T-helper 1 cell treated with Interleukin-12 subunit alpha and Interleukin-12 subunit beta and Interleukin-4 antibody, amounts not matched to agents 30 ng/mL and 1 ng/mL, for 36 hours (primary cell): ENCODE results near the gene SYT9. TPM values are rescaled to one million over a fixed set of nuclear protein-coding genes. Genes with fewer than 3 reads are reported as not detected.

Experiments
- intact Hi-C: fragments of 100-400 bp; cut with micrococcal nuclease; formaldehyde crosslinking; loops from one replicate; pipeline ENCODE4 v1.15.1; 2024
- total RNA-seq: library from RNA; stranded (reverse); gene quantifications from 2 replicates; pipeline ENCODE4 v1.2.3, GENCODE V29; 2022

Gene SYT9
- total RNA-seq, 1 donor from 2014 or later: not detected

GRCh38 chr11:7422544-7423331 lies 171.0 kb downstream of the SYT9 start:
- intact Hi-C loops: no loop called here

- intact Hi-C loops: no loop called here
Observed at GRCh38 chr11:7423946-7424345, 172.2 kb downstream of the SYT9 start.

GRCh38 chr11:7427733-7428132 lies 176.0 kb downstream of the SYT9 start:
- intact Hi-C loops: no loop called here

- intact Hi-C loops: no loop called here
Observed at GRCh38 chr11:7428196-7428595, 176.5 kb downstream of the SYT9 start.

- intact Hi-C loops: no loop called here
Observed at GRCh38 chr11:7430496-7430895, 178.8 kb downstream of the SYT9 start.

- intact Hi-C loops: no loop called here
Observed at GRCh38 chr11:7435176-7435575, 183.5 kb downstream of the SYT9 start.

- intact Hi-C loops: no loop called here
Observed at GRCh38 chr11:7436146-7436545, 184.4 kb downstream of the SYT9 start.

GRCh38 chr11:7436657-7437056 lies 185.0 kb downstream of the SYT9 start:
- intact Hi-C loops: no loop called here

- intact Hi-C loops: no loop called here
Observed at GRCh38 chr11:7437696-7438095, 186.0 kb downstream of the SYT9 start.

GRCh38 chr11:7439746-7440320 lies 188.1 kb downstream of the SYT9 start:
- intact Hi-C loops: loop anchor here (5.0 kb wide), 2 partner anchors 538 to 703 kb away; no protein-coding TSS in a partner anchor

- intact Hi-C loops: loop anchor here (1.0 to 5.0 kb wide), 9 partner anchors 89 to 705 kb away; no protein-coding TSS in a partner anchor
Observed at GRCh38 chr11:7442588-7443215, 191.0 kb downstream of the SYT9 start.

GRCh38 chr11:7444091-7444981 lies 192.6 kb downstream of the SYT9 start:
- intact Hi-C loops: loop anchor here (5.0 kb wide), 2 partner anchors 542 to 707 kb away; no protein-coding TSS in a partner anchor

GRCh38 chr11:7445564-7445963 lies 193.9 kb downstream of the SYT9 start:
- intact Hi-C loops: no loop called here

GRCh38 chr11:7448201-7448600 lies 196.5 kb downstream of the SYT9 start:
- intact Hi-C loops: no loop called here

GRCh38 chr11:7449211-7449840 lies 197.6 kb downstream of the SYT9 start:
- intact Hi-C loops: no loop called here

GRCh38 chr11:7449841-7450214 lies 198.1 kb downstream of the SYT9 start:
- intact Hi-C loops: no loop called here

GRCh38 chr11:7450836-7451235 lies 199.1 kb downstream of the SYT9 start:
- intact Hi-C loops: no loop called here

- intact Hi-C loops: no loop called here
Observed at GRCh38 chr11:7451520-7451919, 199.8 kb downstream of the SYT9 start.

- intact Hi-C loops: no loop called here
Observed at GRCh38 chr11:7451952-7452494, 200.3 kb downstream of the SYT9 start.

- intact Hi-C loops: no loop called here
Observed at GRCh38 chr11:7454854-7455253, 203.2 kb downstream of the SYT9 start.

- intact Hi-C loops: no loop called here
Observed at GRCh38 chr11:7457211-7457610, 205.5 kb downstream of the SYT9 start.
